ENCODE data around the gene FAM163A.

FAM163A gene

GRCh38 chr1:179865377-179865776, 122.3 kb downstream of the FAM163A start:
- no peak for DNase-seq

Data from activated CD4-positive, alpha-beta T cell treated with anti-CD3 and anti-CD28 coated beads for 48 hours (primary cell).